GM21423 (cell line): Measurements from ENCODE around the gene LARGE1.

Source experiments
- ATAC-seq: cut with Tn5 transposase; IDR thresholded peaks from one replicate; pipeline ENCODE4 v1.9.1; 2021; ENCODE audit warnings: mild to moderate bottlenecking, moderate library complexity; ENCODE audit not compliant: unreplicated experiment

The LARGE1 gene

GRCh38 chr22:33786149-33786548, 134.1 kb downstream of the LARGE1 start:
- ATAC-seq = no peak

GRCh38 chr22:33785283-33785968, 134.8 kb downstream of the LARGE1 start:
- ATAC-seq = no peak

- no peak for ATAC-seq
These were observed 138.9 kb downstream of the LARGE1 start for GRCh38 chr22:33781411-33781810.

DNA sequence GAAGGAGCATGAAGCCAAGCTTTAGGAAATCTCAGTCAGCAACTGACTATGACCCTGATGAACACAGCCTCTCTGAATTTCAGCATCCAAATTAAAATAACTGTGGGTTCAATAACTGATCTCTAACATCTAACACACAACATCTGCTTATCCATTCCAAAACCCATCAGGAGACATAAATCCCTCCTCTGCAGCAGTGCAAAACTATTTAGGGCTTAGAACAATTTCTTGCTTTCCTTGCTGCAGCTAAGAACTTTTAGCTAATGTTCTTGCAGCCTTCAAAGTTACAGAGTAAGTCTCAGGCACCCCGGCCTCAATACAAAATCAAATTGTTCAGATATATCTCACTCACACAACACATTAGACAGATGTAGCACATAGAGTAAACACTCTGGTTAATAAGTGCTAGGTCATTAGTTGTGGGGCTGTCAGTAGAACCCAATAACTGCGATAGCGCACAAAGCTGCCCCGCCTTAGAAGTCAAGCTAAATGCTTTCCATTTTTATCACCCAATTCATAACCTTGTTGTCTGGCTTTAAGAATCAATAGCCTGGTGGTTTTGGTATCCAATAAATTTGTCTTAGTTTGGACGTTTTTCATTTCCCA, 139.6 kb downstream of the LARGE1 start:
- no peak for ATAC-seq

DNA sequence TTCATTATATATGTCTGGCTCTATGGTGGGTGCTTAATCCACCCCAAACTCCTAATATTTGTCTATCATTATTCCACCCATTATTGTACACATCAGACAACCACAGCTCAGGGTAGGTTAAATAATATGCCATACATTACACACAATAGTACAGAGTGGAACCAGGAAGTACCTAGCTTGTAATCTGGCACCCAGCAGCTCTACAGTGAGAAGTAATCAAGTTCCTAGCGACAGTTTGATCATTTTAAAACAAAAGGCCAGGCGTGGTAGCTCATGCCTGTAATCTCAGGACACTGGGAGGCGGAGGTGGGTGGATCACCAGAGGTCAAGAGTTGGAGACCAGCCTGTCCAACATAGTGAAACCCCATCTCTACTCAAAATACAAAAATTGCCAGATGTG, 141.0 kb downstream of the LARGE1 start:
- ATAC-seq = no peak

- no peak for ATAC-seq
These were observed 143.8 kb downstream of the LARGE1 start for GRCh38 chr22:33776491-33776890.

GRCh38 chr22:33774781-33775180, 145.5 kb downstream of the LARGE1 start:
- no peak for ATAC-seq

DNA sequence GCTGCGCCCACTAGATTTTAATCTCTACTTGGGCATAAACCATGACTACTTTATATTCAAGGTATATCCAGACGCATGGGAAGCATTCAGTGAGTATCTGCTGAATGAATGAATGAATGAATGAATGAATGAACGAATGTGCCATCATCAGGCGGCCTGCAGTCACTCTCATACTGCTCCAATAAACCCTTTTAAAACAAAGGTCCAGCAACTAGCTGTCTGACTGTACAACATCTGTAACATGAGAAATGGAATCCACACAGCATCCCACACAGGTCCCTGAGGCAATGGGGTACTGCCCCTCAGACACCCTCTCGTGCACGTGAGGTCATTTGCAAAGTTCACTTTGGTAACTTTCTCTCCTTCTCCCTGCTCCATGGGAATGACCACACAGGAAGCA, 147.5 kb downstream of the LARGE1 start:
- ATAC-seq = no peak

GRCh38 chr22:33771136-33771535, 149.1 kb downstream of the LARGE1 start:
- no peak for ATAC-seq

DNA sequence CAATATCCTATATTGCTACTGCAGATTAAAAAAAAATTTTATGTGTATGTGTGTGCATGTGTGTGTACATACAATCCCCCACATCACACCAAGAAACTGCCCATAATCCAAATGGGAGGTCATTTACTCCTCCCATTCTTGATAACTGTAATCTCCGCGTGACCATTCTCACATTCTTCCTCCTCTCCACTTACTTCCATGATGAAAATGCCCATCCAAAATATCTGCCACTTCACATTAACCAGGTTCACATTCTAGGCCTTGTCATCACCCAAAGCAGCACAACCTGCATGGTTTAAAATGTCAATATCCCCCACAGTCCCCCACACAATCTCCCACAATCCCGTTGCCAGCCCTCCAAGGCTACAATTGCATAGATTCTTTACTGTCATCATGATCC, 149.6 kb downstream of the LARGE1 start:
- ATAC-seq = no peak

GRCh38 chr22:33766091-33766490, 154.2 kb downstream of the LARGE1 start:
- ATAC-seq = no peak

DNA sequence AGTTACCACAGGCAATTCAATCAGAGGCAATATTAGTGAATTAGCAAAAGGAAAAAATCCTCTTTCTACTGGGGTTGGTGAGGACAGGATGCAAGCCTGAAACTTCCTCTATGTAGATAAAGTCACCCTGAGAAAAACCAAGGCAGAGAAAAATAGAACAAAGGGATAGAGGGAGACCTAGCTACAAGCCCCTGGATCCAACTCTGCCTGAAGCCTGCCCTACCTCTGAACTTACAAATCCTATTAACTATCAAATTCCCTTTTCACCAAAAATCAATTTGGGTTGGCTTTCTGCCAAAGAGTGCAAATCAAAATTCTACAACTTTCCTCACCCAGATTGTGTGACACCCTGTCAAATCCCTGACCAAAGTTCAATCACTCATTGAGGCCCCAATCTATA, 161.3 kb downstream of the LARGE1 start:
- ATAC-seq = no peak

- ATAC-seq = no peak
These were observed 162.3 kb downstream of the LARGE1 start for GRCh38 chr22:33757802-33758483.

DNA sequence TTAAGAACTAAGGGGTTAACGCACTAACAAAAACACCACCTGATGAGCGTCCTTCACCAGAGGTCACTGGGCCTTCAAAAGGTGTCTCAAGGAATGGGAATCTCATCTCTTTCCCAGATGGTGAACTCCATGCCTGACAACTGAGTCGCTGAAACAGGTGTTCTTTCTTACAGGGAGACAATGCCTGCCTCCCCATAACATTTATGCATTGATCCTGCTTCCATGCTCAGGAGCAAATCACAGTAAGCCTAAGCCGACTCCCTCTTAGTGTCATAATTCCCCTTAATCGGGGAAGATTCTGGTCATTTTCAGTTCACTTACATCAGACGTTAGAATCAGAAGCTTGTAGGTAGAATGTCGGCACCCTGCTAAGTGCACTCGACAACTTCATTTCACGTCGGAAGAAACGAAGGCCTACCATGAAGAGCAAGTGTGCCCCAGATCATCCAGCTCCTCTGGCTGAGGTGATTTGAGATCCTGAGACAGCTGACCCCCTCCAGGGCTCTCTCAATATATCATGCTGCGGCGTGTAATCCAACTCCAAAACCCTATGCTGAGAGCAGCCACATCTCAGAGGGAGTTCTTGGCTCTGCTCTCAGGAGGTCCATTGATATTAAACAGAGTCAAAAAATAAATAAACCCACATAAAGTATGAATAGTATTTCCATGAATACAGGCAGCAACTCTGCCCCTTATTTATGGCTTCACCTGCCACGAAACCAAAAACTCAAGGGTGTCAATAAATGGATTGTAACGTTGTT, 163.1 kb downstream of the LARGE1 start:
- ATAC-seq = no peak

DNA sequence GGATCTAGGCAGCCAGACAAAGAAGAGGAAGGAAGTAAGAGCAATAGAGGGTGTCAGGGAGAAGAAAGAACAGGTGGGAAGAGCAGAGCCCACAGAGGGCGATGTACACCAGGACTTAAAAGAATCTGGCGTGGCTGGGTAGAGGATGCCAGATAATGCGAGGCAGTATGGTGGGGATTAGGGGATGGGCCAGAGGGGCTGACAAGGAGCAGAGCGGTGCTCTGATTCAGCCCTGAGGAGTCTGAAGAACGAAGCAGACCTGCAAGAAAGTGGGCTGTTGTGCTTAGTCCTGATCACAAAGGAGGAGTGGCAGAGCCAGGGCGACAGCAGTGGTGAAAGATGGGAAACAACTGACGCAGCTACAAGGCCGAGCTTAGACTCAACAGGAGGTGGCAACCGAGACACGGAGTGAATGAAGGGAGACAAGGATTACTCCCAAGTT, 163.7 kb downstream of the LARGE1 start:
- ATAC-seq = no peak

DNA sequence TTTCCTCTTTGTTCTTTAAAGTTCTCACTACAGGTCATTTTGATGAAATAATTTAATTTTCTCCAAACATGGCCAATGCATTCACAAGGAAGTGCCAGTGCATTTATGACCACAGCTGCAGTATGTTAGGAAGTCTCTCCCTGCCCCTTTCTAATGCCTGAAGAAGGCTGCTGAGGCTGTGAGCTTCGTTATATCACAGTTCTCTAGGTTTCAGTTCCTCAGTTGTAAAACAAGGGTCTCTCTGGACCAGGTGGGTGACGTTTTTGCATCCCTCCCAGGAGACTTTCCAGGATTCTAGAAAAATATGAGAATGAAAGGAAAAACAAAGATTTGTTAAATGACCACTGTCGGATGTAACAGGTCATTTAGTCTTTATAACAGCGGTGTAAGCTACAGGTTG, 171.6 kb downstream of the LARGE1 start:
- ATAC-seq = no peak

- ATAC-seq = no peak
These were observed 172.6 kb downstream of the LARGE1 start for GRCh38 chr22:33747576-33748180.

- no peak for ATAC-seq
These were observed 173.2 kb downstream of the LARGE1 start for GRCh38 chr22:33747029-33747428.

GRCh38 chr22:33746501-33746928, 173.8 kb downstream of the LARGE1 start:
- no peak for ATAC-seq

DNA sequence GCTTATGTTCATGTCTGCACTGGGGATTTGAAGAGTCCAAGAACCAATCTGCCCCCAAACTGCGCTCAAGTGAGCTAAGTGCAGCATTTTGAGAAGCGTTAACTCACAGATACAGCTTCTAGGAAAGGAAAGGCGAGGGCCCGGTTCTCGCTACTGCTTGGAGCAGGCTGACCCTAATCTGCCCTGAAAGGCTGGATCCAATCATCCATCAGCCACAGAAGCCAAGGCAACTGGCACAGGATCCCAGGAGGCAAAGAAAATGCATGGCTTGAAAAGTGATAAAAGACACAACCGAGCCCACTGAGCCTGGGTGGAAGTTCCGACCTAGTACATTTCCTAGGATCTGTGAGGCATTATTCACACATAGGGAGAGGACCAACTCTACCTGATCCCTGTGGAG, 174.8 kb downstream of the LARGE1 start:
- no peak for ATAC-seq

DNA sequence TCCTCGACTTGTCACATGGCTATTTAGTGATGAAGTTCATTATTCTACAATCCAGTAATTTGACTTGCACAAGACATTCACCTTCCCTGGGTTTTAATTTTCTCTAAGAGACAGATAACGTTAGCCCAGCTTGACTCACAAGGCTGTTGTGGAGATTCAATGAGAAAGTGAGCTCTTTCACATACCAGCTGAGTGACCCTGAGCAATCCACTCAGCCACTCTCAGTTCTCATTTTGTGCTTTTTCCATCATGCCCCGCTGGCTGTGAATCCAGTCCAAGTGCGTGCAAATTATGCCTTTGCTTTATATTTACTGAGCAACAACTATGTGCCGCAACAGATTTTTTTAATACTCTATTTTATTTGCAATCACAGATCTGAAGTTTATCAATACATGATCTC, 176.5 kb downstream of the LARGE1 start:
- ATAC-seq = no peak
